Mesenteric fat pad (tissue), 1 donor: ENCODE data around the gene ANKRD36C. TPM values are rescaled to one million over a fixed set of nuclear protein-coding genes. Genes with fewer than 3 reads are reported as not detected.
"Not testable (repeated sequence)": the region's sequence is repeated elsewhere in the genome, so short reads cannot be mapped to it uniquely, and the experiment has no call there.

Experiments
- DNase-seq: peaks from one replicate; pipeline ENCODE4 v3.0.0-alpha.2; 2020; ENCODE audit warnings: low spot score
- total RNA-seq: library from RNA; stranded (reverse); fragmentation: NEBNext Ultra II Directional; extraction: Animal tissue kit (Norgen Biotek cat#: 25700); gene quantifications from one replicate; pipeline ENCODE4 v1.2.1, GENCODE V29; 2021
- donor health status: DM: yes; HTN: yes; CAD: no.

The ANKRD36C gene
- total RNA-seq, 1 donor from 2014 or later = 23.6 TPM

DNA sequence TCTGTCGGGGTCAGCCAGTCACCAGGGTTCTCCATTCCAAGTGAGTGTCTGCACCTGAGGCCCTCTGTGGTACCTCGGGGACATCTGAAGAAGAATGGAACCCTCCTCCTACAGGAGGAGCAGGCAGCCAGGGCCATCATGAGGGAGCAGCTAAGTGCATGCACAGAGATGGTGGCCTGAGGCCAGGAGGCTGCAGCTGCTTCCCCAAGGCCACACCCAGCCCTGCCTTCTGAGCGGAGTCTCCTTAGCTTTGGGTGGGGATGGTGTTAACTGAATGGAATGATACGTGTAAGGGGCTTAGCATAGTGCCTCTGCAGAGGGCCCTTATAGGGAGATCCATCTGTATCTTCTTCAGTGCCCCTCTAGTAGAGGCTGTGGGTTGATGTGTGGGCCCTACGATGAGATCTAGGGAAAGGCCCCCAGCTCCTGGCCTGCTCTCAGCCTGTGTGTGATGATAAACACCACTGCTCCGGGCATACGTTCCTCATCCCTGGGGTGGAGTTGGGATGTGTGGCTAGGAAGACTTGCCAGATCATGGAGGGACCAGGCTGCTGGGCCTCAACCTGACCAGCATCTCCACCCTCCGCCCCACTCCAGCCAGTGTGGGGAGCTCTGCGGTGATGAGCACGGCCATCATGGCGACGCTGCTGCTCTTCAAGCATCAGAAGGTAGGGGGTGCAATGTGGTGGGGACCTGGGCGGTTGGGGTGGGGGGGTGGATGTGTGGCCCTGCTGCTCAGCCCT, 192.3 kb downstream of the ANKRD36C start:
- not testable (repeated sequence) for DNase-seq

DNA sequence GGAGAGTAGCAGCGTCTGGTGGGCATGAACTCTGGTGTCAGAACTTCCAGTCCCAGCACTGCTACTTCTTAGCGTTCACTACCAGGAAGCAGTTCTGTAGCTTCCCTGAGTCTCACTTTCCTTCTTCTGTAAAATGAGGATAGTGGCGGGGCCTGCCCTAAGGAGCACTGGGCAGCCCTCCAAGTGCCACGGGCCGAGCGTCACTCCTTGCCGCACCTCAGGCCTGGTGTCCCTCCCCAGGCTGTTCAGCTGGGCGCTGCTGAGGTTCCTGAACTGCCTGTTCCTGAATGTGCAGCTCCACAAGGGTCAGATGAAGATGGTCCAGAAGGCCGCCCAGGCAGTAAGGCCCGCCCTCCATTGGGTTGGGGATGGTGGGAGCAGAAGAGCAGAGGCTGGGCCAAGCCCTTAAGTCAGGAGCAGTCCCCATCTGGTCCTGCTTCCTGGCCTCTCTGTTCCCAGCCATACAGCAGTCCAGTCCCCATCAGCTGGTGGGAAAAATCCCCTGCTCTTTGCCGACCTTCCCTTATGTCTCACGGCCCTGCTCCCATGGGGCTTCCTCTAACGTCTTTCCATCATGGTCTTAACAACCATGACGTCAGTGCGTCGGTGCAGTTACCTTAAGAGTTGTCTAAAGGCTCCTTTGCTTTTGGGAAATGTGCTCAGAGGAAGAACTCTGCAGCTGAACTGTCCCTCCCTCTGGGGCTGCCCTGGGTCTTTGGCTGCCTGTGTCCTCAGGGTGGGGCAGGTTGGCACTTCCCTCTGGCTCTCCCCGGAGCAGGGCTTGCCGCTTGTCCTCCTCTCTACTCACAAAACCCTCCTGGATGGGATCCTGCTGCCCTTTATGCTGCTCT, 195.2 kb downstream of the ANKRD36C start:
- not testable (repeated sequence) for DNase-seq

DNA sequence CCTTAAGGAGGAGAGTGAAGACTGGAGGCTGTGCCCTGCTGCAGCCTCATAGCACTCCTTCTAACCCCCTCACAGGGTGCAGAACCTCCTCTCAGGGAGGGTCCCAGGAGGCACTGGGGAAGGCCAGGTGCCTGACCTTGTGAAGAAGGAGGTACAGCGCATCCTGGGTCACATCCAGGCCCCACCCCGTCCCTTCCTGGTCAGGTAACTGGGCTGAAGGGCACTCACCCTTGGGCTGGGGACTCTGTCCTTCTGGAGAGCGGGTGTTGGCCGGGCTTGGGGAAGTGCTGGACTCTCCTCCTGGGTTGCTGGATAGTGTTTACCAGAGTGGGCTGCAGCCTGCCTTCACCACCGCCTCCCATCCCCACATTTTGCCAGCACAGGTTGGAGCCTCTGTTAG, 197.7 kb downstream of the ANKRD36C start:
- not testable (repeated sequence) for DNase-seq

DNA sequence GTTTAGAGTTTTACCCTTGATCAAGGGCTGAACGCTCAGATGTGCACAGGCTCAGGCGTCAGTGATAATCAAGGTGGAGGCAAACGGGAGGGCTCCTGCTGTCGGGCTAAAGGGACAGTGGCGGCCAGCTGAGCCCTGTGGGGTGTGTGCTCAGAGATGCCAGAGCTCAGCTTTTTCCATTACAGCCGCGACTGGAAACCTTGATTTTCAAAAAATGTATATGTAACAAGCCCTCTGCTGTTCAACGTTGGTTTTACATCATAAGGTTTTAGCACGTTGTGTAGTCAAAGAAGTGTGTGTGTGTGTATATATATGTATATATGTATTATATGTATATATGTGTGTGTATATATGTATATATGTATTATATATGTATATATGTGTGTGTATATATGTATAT, 201.4 kb downstream of the ANKRD36C start:
- not testable (repeated sequence) for DNase-seq

DNA sequence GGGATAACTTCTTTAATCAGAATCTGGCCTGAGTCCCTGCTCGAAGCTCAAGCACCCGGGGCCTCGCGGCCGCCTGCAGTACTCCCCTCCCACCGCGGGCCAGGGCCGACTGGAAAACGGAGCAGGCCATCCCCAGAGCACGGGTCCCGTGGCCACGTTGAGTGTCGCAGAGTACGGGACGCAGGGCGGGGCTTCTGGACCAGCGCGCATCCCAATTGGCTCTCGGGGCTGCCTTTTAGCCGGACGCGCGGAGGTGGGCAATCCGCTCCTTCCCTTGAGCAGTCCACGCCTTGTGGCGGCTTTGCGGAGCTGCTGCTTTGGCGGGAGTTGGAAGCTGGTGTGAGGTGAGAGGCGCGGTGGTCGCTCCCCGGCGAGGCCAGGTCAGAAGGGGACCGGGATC, 202.2 kb downstream of the ANKRD36C start:
- not testable (repeated sequence) for DNase-seq

DNA sequence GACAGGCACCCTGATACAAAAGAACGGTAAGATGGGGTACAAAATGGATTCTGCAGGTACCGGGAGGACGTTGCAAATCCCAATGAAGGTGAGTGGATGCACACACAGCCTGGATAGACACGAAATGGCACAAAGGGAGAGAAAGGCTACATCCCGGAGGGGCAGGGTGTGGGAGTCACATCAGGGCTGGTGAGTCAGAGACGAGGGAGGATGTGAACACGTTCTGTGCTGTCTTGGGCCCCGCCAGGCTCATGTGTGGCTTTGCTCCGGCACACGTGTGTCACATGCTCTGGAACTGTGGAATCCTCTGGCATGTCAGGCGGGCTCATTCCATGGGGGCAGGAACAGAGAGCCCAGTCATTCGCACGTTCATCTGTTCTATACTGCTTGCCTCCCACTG, 203.0 kb downstream of the ANKRD36C start:
- DNase-seq = not testable (repeated sequence)

Other genes with a start within 250 kb of the ANKRD36C start
- gene GPAT2, start 43.1 kb upstream of the ANKRD36C start, total RNA-seq = 9.0 TPM
- gene ADRA2B, start 124.7 kb upstream of the ANKRD36C start, total RNA-seq = 1.2 TPM
- not detected for gene ASTL, start 146.7 kb upstream of the ANKRD36C start, total RNA-seq
- gene DUSP2, start 153.6 kb upstream of the ANKRD36C start, total RNA-seq = 6.1 TPM
- 107 TPM for gene STARD7, start 217.0 kb upstream of the ANKRD36C start, total RNA-seq